Hepatocyte (in vitro differentiated cells): ENCODE data around the gene EXOC6. TPM values are rescaled to one million over a fixed set of nuclear protein-coding genes. Genes with fewer than 3 reads are reported as not detected.

Experiments used
- DNase-seq: peaks from one replicate; pipeline ENCODE4 v3.0.0-alpha.2; 2016; ENCODE audit warnings: low spot score
- H2AFZ ChIP-seq: fragments of 200-600 bp; sonication (generic); 2 replicates; pipeline ENCODE4 v1.6.0; 2016; ENCODE audit warnings: antibody characterized with exemption, mild to moderate bottlenecking
- H3K27ac ChIP-seq: fragments of 200-600 bp; sonication (generic); 2 replicates; pipeline ENCODE4 v1.5.1; 2016; ENCODE audit warnings: mild to moderate bottlenecking
- H3K27me3 ChIP-seq: fragments of 200-600 bp; sonication (generic); 2 replicates; pipeline ENCODE4 v1.6.1; 2016
- H3K36me3 ChIP-seq: fragments of 200-600 bp; sonication (generic); replicated peaks from 2 replicates; pipeline ENCODE4 v1.5.1; 2016; ENCODE audit warnings: low read depth; ENCODE audit not compliant: insufficient read depth
- H3K4me1 ChIP-seq: fragments of 200-600 bp; sonication (generic); 2 replicates; pipeline ENCODE4 v1.5.1; 2016; ENCODE audit warnings: mild to moderate bottlenecking, moderate library complexity; ENCODE audit not compliant: insufficient read depth
- H3K4me2 ChIP-seq: fragments of 200-600 bp; sonication (generic); 2 replicates; pipeline ENCODE4 v1.6.0; 2016
- H3K4me3 ChIP-seq: fragments of 200-600 bp; sonication (generic); 2 replicates; pipeline ENCODE4 v1.5.1; 2016; ENCODE audit warnings: mild to moderate bottlenecking
- H3K79me2 ChIP-seq: fragments of 200-600 bp; sonication (generic); 2 replicates; pipeline ENCODE4 v1.6.0; 2017; ENCODE audit warnings: mild to moderate bottlenecking
- H3K9me2 ChIP-seq: fragments of 200-600 bp; sonication (generic); replicated peaks from 2 replicates; pipeline ENCODE4 v1.6.0; 2017; ENCODE audit warnings: mild to moderate bottlenecking; ENCODE audit not compliant: insufficient read depth
- H3K9me3 ChIP-seq: fragments of 200-600 bp; sonication (generic); 2 replicates; pipeline ENCODE4 v1.5.1; 2016; ENCODE audit warnings: low read depth, mild to moderate bottlenecking
- H4K20me1 ChIP-seq: fragments of 200-600 bp; sonication (generic); 2 replicates; pipeline ENCODE4 v1.6.0; 2016; ENCODE audit warnings: mild to moderate bottlenecking; ENCODE audit not compliant: insufficient read depth, poor library complexity, severe bottlenecking
- EZH2 ChIP-seq: fragments of 200-600 bp; sonication (generic); IDR thresholded peaks from 2 replicates; pipeline ENCODE4 v1.6.1; 2016; ENCODE audit warnings: antibody characterized with exemption, mild to moderate bottlenecking, borderline replicate concordance
- EZH2phosphoT487 ChIP-seq: fragments of 200-600 bp; sonication (generic); IDR thresholded peaks from one replicate; pipeline ENCODE4 v1.6.1; 2018; ENCODE audit warnings: antibody characterized with exemption, mild to moderate bottlenecking, low read depth, moderate library complexity; ENCODE audit not compliant: unreplicated experiment, severe bottlenecking
- WGBS: methylation state at CpG from one replicate; pipeline ENCODE4 v1.1.6; 2016; ENCODE audit warnings: low lambda C conversion rate; ENCODE audit errors: missing lambda C conversion rate; 5-methylcytosine and 5-hydroxymethylcytosine counted together
- polyA plus RNA-seq: library from polyadenylated mRNA; unstranded; fragments of >200 nt; fragmentation: Nextera tagmentation; extraction: Ambion mirVana; gene quantifications from 2 replicates; pipeline ENCODE4 v1.2.1, GENCODE V29; 2016
- total RNA-seq: library from RNA; depleted of rRNA; stranded (reverse); fragments of >200 nt; gene quantifications from 2 replicates; pipeline ENCODE4 v1.2.3, GENCODE V29; 2014
- TF ChIP-seq, protein P1 (sequence below): fragments of 200-600 bp; sonication (generic); IDR thresholded peaks from 2 replicates; pipeline ENCODE4 v1.5.1; 2016; ENCODE audit warnings: antibody characterized with exemption, mild to moderate bottlenecking; ENCODE audit not compliant: poor library complexity

EXOC6 gene
- total and polyA plus RNA-seq, 2 experiments from 2014 or later: 5.8 to 11.7 TPM

DNA sequence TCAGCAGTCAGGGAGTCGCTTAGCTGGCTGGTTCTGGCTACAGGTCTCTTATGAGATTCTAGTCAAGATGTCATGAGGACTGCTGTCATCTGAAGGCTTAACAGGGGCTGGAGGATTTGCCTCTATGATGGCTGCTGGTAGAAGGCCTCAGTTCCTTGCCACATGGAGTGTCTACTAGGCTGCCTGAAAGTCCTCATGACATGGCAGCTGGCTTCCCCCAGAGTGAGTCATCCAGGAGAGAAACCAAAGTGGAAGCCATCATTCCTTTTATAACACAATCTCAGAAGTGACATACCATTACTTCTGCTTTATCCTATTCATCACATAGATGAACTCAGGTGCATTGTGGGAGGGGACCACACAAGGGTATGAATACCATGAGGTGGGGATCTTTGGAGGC lies 75.1 kb downstream of the EXOC6 start:
- Histone ChIP-seq H4K20me1 (no peaks in the 10 kb centered on the region), H3K27ac (no peak overlapping the region), H3K36me3 (no peaks in the 10 kb centered on the region), H3K4me3 (no peak overlapping the region), H3K79me2 (no peaks in the 10 kb centered on the region), H3K9me3 (peaks cover 9% of the 10 kb centered on the region), H3K4me2 (no peak overlapping the region), H3K9me2 (no peaks in the 10 kb centered on the region), H3K27me3 (no peaks in the 10 kb centered on the region), H2AFZ (no peak overlapping the region), H3K4me1 (no peaks in the 10 kb centered on the region)
- 91% methylated on average over 1 of the region's 1 CpG for WGBS
- TF ChIP-seq, protein P1, sequence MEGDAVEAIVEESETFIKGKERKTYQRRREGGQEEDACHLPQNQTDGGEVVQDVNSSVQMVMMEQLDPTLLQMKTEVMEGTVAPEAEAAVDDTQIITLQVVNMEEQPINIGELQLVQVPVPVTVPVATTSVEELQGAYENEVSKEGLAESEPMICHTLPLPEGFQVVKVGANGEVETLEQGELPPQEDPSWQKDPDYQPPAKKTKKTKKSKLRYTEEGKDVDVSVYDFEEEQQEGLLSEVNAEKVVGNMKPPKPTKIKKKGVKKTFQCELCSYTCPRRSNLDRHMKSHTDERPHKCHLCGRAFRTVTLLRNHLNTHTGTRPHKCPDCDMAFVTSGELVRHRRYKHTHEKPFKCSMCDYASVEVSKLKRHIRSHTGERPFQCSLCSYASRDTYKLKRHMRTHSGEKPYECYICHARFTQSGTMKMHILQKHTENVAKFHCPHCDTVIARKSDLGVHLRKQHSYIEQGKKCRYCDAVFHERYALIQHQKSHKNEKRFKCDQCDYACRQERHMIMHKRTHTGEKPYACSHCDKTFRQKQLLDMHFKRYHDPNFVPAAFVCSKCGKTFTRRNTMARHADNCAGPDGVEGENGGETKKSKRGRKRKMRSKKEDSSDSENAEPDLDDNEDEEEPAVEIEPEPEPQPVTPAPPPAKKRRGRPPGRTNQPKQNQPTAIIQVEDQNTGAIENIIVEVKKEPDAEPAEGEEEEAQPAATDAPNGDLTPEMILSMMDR: no peak
- TF ChIP-seq EZH2: no peak
- TF ChIP-seq EZH2phosphoT487: no peak
- DNase-seq: no peak

DNA sequence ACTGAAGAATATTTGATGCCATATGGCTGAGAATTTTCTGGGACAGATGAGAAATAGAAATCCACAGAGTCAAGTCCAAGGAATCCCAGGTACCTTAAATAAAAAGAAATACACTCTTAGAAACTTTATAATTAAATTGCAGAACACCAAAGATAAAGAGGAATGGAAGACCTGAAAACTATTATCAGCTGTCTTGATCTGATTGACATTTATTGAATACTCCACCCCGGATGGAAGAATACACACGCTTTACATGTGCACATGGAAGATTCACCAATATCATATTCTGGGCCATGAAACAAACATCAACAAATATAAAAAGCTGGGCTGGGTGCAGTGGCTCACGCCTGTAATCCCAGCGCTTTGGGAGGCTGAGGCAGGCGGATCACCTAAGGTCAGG lies 81.6 kb downstream of the EXOC6 start:
- Histone ChIP-seq H2AFZ (no peak overlapping the region), H3K4me1 (no peaks in the 10 kb centered on the region), H3K27me3 (no peaks in the 10 kb centered on the region), H3K9me3 (no peaks in the 10 kb centered on the region), H3K36me3 (no peaks in the 10 kb centered on the region), H3K79me2 (no peaks in the 10 kb centered on the region), H4K20me1 (no peaks in the 10 kb centered on the region), H3K4me2 (no peak overlapping the region), H3K9me2 (no peaks in the 10 kb centered on the region), H3K4me3 (no peak overlapping the region), H3K27ac (no peak overlapping the region)
- TF ChIP-seq EZH2phosphoT487 (no peak), EZH2 (no peak)
- TF ChIP-seq, protein P1: no peak
- WGBS: 97% methylated on average over 5 of the region's 5 CpGs
- no peak for DNase-seq

DNA sequence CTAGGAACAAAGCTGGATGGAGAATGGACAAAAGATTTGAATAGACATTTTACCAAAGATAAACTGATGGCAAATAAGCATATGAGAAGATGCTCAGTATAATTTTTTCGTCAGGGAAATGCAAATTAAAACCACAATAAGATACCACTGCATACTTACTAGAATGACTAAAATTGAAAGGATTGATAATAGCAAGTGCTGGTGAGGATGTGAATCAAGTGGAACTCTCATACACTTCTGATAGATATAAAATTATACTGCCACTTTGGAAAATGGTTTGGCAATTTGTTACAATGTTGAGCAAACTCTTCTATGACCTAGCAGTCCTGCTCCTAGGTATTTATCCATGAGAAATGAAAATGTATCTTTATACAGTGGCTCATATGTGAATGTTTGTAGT lies 83.3 kb downstream of the EXOC6 start:
- Histone ChIP-seq H2AFZ (no peak overlapping the region), H3K4me3 (no peak overlapping the region), H3K9me3 (no peaks in the 10 kb centered on the region), H3K4me1 (no peaks in the 10 kb centered on the region), H3K9me2 (no peaks in the 10 kb centered on the region), H3K27me3 (no peaks in the 10 kb centered on the region), H3K79me2 (no peaks in the 10 kb centered on the region), H3K36me3 (no peaks in the 10 kb centered on the region), H4K20me1 (no peaks in the 10 kb centered on the region), H3K4me2 (no peak overlapping the region), H3K27ac (no peak overlapping the region)
- 48% methylated on average over 1 of the region's 1 CpG for WGBS
- no peak for TF ChIP-seq EZH2
- TF ChIP-seq, protein P1: no peak
- TF ChIP-seq EZH2phosphoT487: no peak
- no peak for DNase-seq

DNA sequence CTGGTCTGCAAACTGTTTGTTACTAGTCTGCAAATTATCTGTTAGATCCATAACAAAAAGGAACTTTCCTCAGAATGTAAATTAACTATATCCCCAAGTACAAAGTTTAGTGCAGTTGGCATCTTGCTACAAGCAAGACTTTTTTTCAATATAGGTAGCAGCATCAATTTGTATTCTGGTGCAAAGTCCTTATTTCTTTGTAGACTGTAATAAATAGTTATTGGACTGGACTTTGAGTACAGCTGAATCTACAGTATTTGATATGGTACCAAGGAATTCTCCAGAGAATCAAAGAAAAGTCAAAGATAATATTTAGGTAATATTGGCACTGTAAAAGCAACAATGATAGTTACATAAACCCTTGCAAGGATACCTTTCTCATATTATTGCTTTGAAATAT lies 89.6 kb downstream of the EXOC6 start:
- Histone ChIP-seq H2AFZ (no peak overlapping the region), H3K4me3 (no peak overlapping the region), H3K27me3 (no peaks in the 10 kb centered on the region), H3K79me2 (no peaks in the 10 kb centered on the region), H3K27ac (no peak overlapping the region), H3K9me2 (no peaks in the 10 kb centered on the region), H3K9me3 (no peaks in the 10 kb centered on the region), H3K4me1 (no peaks in the 10 kb centered on the region), H3K4me2 (no peak overlapping the region), H4K20me1 (no peaks in the 10 kb centered on the region), H3K36me3 (no peaks in the 10 kb centered on the region)
- DNase-seq: no peak
- TF ChIP-seq EZH2phosphoT487: no peak
- TF ChIP-seq, protein P1: no peak
- no peak for TF ChIP-seq EZH2
